Ovary (tissue), 9 donors: Measurements from ENCODE around the gene EEF1G. TPM values are rescaled to one million over a fixed set of nuclear protein-coding genes. Genes with fewer than 3 reads are reported as not detected.
A peak's percentile ranks its signal among the peaks of the same experiment; 100 is the strongest.

Source experiments
- DNase-seq, 5 donors: peaks; one replicate each; pipeline ENCODE4 v3.0.0-alpha.2; 2019 to 2020
- H3K27ac ChIP-seq, 2 donors: fragments of 200-600 bp; one replicate each; pipeline versions ENCODE4 v1.5.1 to v1.8.0; 2019 to 2022
- H3K27me3 ChIP-seq: fragments of 200-600 bp; one replicate; pipeline ENCODE4 v1.8.0; 2022
- H3K36me3 ChIP-seq: fragments of 200-600 bp; sonication (generic); one replicate; pipeline ENCODE4 v1.5.1; 2019
- H3K4me1 ChIP-seq: one replicate; pipeline ENCODE4 v1.8.1; 2013; ENCODE audit warnings: mild to moderate bottlenecking, moderate library complexity; ENCODE audit not compliant: insufficient read depth
- H3K4me3 ChIP-seq: fragments of 200-600 bp; sonication (generic); one replicate; pipeline ENCODE4 v1.5.1; 2017
- H3K9me3 ChIP-seq, 2 donors: fragments of 200-600 bp in 1 of 2; sonication (generic) in 1 of 2; one replicate each; pipeline versions ENCODE4 v1.5.1 to v1.8.1; 2013 to 2019; ENCODE audit warnings: mild to moderate bottlenecking in 1 of 2, moderate library complexity in 1 of 2
- CTCF ChIP-seq, 3 donors: fragments of 450-650 bp in 2 of 3; fragments of 200-600 bp in 1 of 3; IDR thresholded peaks; one replicate each; pipeline versions ENCODE4 v1.5.1 to v1.8.0; 2016 to 2022; ENCODE audit warnings: antibody characterized with exemption in 3 of 3, mild to moderate bottlenecking in 1 of 3
- EP300 ChIP-seq: sonication (generic); formaldehyde crosslinking; IDR thresholded peaks from one replicate; pipeline ENCODE4 v1.6.1; 2017; ENCODE audit warnings: antibody characterized with exemption
- POLR2A ChIP-seq: fragments of 450-650 bp; IDR thresholded peaks from one replicate; pipeline ENCODE4 v1.6.1; 2017; ENCODE audit warnings: antibody characterized with exemption, mild to moderate bottlenecking, moderate library complexity
- WGBS, 3 donors: extraction: QIAGEN DNeasy Blood & Tissue Kit in 1 of 3; methylation state at CpG; one replicate each; pipeline versions ENCODE4 v1.1.5 to v1.1.7; 2013 to 2017; 5-methylcytosine and 5-hydroxymethylcytosine counted together
- intact Hi-C, 4 donors: fragments of 100-400 bp; cut with DNase I; formaldehyde crosslinking; loops; one replicate each; pipeline versions ENCODE4 v1.11.0 to v1.15.1; 2022 to 2023
- polyA plus RNA-seq, 2 donors: library from polyadenylated mRNA; stranded (reverse); fragments of 200-250 nt in 1 of 2; fragments of 350-450 nt in 1 of 2; fragmentation: Illumina TruSeq in 1 of 2; extraction: RNeasy Lipid Tissue Mini Kit (QIAGEN cat#74804) in 1 of 2; gene quantifications; one replicate each; pipeline ENCODE4 v1.2.3, GENCODE V29; 2013 to 2014
- total RNA-seq, 7 donors: library from RNA; depleted of rRNA in 2 of 7; stranded (reverse); fragments of >200 nt in 2 of 7; fragmentation: NEBNext Ultra II Directional in 3 of 7; extraction: Animal tissue kit (Norgen Biotek cat#: 25700) in 3 of 7; gene quantifications; one replicate each; pipeline versions ENCODE4 v1.1.0 to v1.2.4, GENCODE V29; 2016 to 2023
- donor health status: DM: no; HTN: no; CAD: no; lungs with moderate emphysema.
- donor health status: DM: no; HTN: no; CAD: no.
- donor health status: Bipolar disorder and iron deficiency.
- donor health status: DM: yes; HTN: yes; CAD: no.
- donor health status: DM: no; HTN: no; CAD: no.
- donor health status: DM: yes; HTN: yes; CAD: no.

EEF1G gene
- total and polyA plus RNA-seq, 9 donors, result 2,147 to 3,023 (median 2,476) TPM

DNA sequence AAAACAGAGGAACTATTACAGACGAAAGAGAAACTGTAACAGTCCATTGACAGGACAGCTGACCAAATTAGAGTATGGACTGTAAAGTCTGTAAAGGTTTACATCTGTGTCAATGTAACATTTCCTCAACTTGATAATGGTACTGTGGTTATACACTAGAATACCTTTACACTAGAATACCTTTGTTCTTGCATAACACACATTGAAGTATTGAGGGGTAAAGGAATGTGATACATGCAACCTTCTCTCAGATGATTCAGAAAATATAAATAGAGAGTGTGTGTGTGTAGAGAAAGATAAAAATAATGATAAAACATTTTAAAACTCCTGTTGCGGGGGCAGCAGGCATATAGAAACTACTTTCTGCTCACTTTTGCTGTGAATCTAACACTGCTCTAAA, 5.6 kb upstream of the EEF1G start:
- Histone ChIP-seq H3K9me3 (no peaks in the 10 kb centered on the region), H3K4me1 (peaks cover 4% of the 10 kb centered on the region), H3K27ac (no peak overlapping the region), H3K36me3 (no peaks in the 10 kb centered on the region), H3K27me3 (no peaks in the 10 kb centered on the region), H3K4me3 (no peak overlapping the region)
- 88 to 93% (median 89%) methylated on average over 2 of the region's 2 CpGs for WGBS, 3 donors
- DNase-seq, result no peak
- intact Hi-C loops, result no loop called here
- TF ChIP-seq EP300 (no peak), POLR2A (no peak), CTCF (IDR thresholded peaks at IDR 0.05) (no peak)

DNA sequence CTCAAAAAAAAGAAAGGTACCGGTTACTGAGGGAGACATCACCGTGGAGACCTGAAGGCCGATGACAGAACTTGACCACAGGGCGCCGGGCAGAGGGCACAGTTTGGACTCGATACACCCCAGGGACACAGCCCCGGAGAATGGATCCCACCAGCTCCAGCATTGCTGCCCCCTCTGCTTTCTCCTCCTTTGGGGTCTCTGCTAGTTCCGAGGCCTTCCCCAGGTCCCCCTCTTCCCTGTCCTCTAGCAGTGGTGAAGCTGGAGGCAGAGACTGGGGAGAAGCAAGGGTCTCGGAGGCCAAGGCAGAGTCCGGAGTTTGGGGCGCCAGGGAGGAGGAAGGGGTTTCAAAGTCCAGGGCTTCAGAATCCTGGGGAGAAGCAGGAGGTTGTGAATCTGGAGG, 4.8 kb upstream of the EEF1G start:
- intact Hi-C loops, result no loop called here
- DNase-seq, result peak in 1 of 5 donors; percentile 27
- TF ChIP-seq EP300 (no peak), POLR2A (no peak), CTCF (IDR thresholded peaks at IDR 0.05) (no peak)
- Histone ChIP-seq H3K36me3 (no peaks in the 10 kb centered on the region), H3K9me3 (no peaks in the 10 kb centered on the region), H3K27me3 (no peaks in the 10 kb centered on the region), H3K27ac (no peak overlapping the region), H3K4me3 (no peak overlapping the region), H3K4me1 (peaks cover 4% of the 10 kb centered on the region)
- 90 to 94% (median 91%) methylated on average over 11 of the region's 11 CpGs for WGBS, 3 donors

DNA sequence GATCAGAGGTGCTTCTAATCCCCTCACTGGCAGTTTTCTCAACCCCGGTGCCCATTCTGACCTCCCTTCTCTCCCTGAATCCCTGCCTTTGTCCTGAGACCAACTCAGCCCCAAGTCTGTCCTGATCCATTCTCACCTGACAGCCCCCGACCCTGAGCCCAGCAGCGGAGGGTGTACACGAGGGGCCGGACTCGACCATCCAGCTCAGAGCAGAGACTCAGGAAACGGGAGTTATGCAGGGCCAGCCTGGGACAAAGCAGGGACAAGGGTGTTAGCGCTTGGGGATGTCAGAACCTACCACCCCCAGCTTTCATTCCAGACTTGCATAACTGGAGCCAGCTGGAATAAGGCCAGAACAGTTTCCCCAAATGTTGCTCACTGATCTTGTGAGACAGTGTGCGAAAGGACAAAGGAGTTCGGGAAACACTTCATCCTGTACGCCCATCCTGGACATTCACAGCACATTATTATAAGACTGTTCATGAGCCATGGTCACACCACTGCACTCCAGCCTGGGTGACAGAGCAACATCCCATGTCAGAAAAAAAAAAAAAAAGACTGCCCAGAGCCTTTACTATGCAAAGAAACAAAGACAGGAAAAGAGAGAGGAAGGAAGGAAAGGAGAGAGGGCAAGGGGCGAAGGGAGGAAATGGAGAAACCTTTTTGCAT, 3.5 kb upstream of the EEF1G start:
- Histone ChIP-seq H3K4me1 (peaks cover 7% of the 10 kb centered on the region), H3K36me3 (no peaks in the 10 kb centered on the region), H3K9me3 (no peaks in the 10 kb centered on the region), H3K27ac (no peak overlapping the region), H3K27me3 (no peaks in the 10 kb centered on the region), H3K4me3 (no peak overlapping the region)
- DNase-seq, result peak in 1 of 5 donors; percentile 27
- TF ChIP-seq POLR2A, result no peak
- no peak for TF ChIP-seq EP300
- TF ChIP-seq CTCF (IDR thresholded peaks at IDR 0.05), result no peak
- intact Hi-C loops, result no loop called here
- WGBS, 3 donors, result 75 to 81% (median 78%) methylated on average over 12 of the region's 12 CpGs

GRCh38 chr11:62575837-62576236, 2.1 kb upstream of the EEF1G start:
- no peaks in the 10 kb centered on the region for H3K27me3 ChIP-seq
- H3K36me3 ChIP-seq, result no peaks in the 10 kb centered on the region
- H3K4me1 ChIP-seq, result peaks cover 7% of the 10 kb centered on the region
- WGBS, 3 donors, result 50 to 67% (median 54%) methylated on average over 14 of the region's 14 CpGs
- peak overlapping the region in 1 of 2 donors; percentile 8 for H3K27ac ChIP-seq
- TF ChIP-seq CTCF (IDR thresholded peaks at IDR 0.05) (no peak), POLR2A (no peak), EP300 (no peak)
- intact Hi-C loops, result no loop called here
- DNase-seq, result peak in 1 of 5 donors; percentile 27
- no peak overlapping the region for H3K4me3 ChIP-seq
- no peaks in the 10 kb centered on the region for H3K9me3 ChIP-seq
